K562 (cell line): Measurements from ENCODE around the gene FBXW9. TPM values are rescaled to one million over a fixed set of nuclear protein-coding genes. Genes with fewer than 3 reads are reported as not detected.
A peak's percentile ranks its signal among the peaks of the same experiment; 100 is the strongest.

ENCODE experiments used
- CTBP1 ChIP-seq: fragments of 450-650 bp; IDR thresholded peaks from 2 replicates; pipeline ENCODE4 v1.6.1; 2016; ENCODE audit warnings: borderline replicate concordance
- ERF ChIP-seq: fragments of 450-650 bp; formaldehyde crosslinking; IDR thresholded peaks from 2 replicates; pipeline ENCODE4 v1.4.0; 2020; ENCODE audit warnings: mild to moderate bottlenecking, mixed read lengths
- MYNN ChIP-seq, 2 experiments: sonication (generic); formaldehyde crosslinking in 1 of 2; IDR thresholded peaks; 2 replicates each; pipeline versions ENCODE4 v1.5.0 to v1.6.1; 2016 to 2020; ENCODE audit warnings: antibody characterized with exemption in 1 of 2, missing genetic modification reagents in 1 of 2
- NFIX ChIP-seq: fragments of 250-450 bp; sonication (Bioruptor Pico); IDR thresholded peaks from 2 replicates; pipeline ENCODE4 v1.4.0; 2020; ENCODE audit warnings: low read depth, mild to moderate bottlenecking, moderate library complexity
- PTRF ChIP-seq: fragments of 450-650 bp; IDR thresholded peaks from 2 replicates; pipeline ENCODE4 v1.6.1; 2016; ENCODE audit warnings: mild to moderate bottlenecking, missing genetic modification characterization, missing compliant biosample characterization
- RNF219 ChIP-seq: fragments of 250-450 bp; sonication (Bioruptor Pico); IDR thresholded peaks from 2 replicates; pipeline ENCODE4 v1.5.0; 2022; ENCODE audit warnings: mild to moderate bottlenecking
- SMARCC2 ChIP-seq: fragments of 450-650 bp; IDR thresholded peaks from 2 replicates; pipeline ENCODE4 v1.6.1; 2017; ENCODE audit warnings: antibody characterized with exemption, moderate library complexity, mild to moderate bottlenecking, low read depth
- TEAD4 ChIP-seq, 2 experiments: sonication (generic) in 1 of 2; formaldehyde crosslinking in 1 of 2; IDR thresholded peaks; 2 replicates each; pipeline versions ENCODE4 v1.6.1 to v1.8.0; 2012 to 2022; ENCODE audit warnings: borderline replicate concordance in 1 of 2, inconsistent platforms in 1 of 2, low read length in 1 of 2, mild to moderate bottlenecking in 1 of 2, missing genetic modification reagents in 1 of 2
- THRA ChIP-seq: fragments of 450-650 bp; IDR thresholded peaks from 2 replicates; pipeline ENCODE4 v1.6.1; 2017; ENCODE audit warnings: mild to moderate bottlenecking, moderate library complexity
- TRIM24 ChIP-seq, 2 experiments: fragments of 450-650 bp; IDR thresholded peaks; 2 replicates each; pipeline ENCODE4 v1.6.1; 2016
- ZBTB49 ChIP-seq: sonication (generic); formaldehyde crosslinking; IDR thresholded peaks from 2 replicates; pipeline ENCODE4 v1.8.0; 2022; ENCODE audit warnings: missing genetic modification reagents, mild to moderate bottlenecking, borderline replicate concordance
- ZFP1 ChIP-seq: fragments of 450-650 bp; formaldehyde crosslinking; IDR thresholded peaks from 2 replicates; pipeline ENCODE4 v1.4.0; 2020; ENCODE audit warnings: mild to moderate bottlenecking, mixed read lengths
- ZNF395 ChIP-seq: fragments of 200-800 bp; sonication (Bioruptor generic); IDR thresholded peaks from 2 replicates; pipeline ENCODE4 v1.6.1; 2017; ENCODE audit warnings: missing genetic modification characterization, missing compliant biosample characterization
- ZNF511 ChIP-seq: sonication (generic); formaldehyde crosslinking; IDR thresholded peaks from 2 replicates; pipeline ENCODE4 v1.8.0; 2022; ENCODE audit warnings: mild to moderate bottlenecking, missing genetic modification reagents
- polyA plus RNA-seq, 8 experiments: library from polyadenylated mRNA; depleted of rRNA in 4 of 8; stranded (reverse) in 5 of 8; unstranded in 3 of 8; fragments of >200 nt; fragmentation: Nextera tagmentation in 2 of 8; fragmentation: Illumina TruSeq in 1 of 8; extraction: Ambion mirVana in 2 of 8; extraction: Trizol in 1 of 8; gene quantifications; 2 replicates each; pipeline versions ENCODE4 v1.2.1 to v1.2.3, GENCODE V29; 2011 to 2014; ENCODE audit warnings: inconsistent platforms in 1 of 8, missing spikeins in 1 of 8
- total RNA-seq, 7 experiments: library from RNA; depleted of rRNA in 6 of 7; stranded (reverse); fragments of >200 nt in 6 of 7; fragmentation: Illumina TruSeq in 2 of 7; extraction: Trizol in 2 of 7; gene quantifications; 2 replicates each; pipeline versions ENCODE4 v1.2.1 to v1.2.3, GENCODE V29; 2011 to 2021; ENCODE audit warnings: low replicate concordance in 1 of 7
- TF ChIP-seq, protein P1 (sequence below): IDR thresholded peaks from 2 replicates; pipeline ENCODE4 v1.6.1; 2014; ENCODE audit warnings: antibody characterized with exemption

The FBXW9 gene
- total and polyA plus RNA-seq, 9 of the 15 experiments (the other 6 are each of a cell fraction or from before 2014, with no cell fraction given), result 0.23 to 21.7 (median 6.2) TPM

DNA sequence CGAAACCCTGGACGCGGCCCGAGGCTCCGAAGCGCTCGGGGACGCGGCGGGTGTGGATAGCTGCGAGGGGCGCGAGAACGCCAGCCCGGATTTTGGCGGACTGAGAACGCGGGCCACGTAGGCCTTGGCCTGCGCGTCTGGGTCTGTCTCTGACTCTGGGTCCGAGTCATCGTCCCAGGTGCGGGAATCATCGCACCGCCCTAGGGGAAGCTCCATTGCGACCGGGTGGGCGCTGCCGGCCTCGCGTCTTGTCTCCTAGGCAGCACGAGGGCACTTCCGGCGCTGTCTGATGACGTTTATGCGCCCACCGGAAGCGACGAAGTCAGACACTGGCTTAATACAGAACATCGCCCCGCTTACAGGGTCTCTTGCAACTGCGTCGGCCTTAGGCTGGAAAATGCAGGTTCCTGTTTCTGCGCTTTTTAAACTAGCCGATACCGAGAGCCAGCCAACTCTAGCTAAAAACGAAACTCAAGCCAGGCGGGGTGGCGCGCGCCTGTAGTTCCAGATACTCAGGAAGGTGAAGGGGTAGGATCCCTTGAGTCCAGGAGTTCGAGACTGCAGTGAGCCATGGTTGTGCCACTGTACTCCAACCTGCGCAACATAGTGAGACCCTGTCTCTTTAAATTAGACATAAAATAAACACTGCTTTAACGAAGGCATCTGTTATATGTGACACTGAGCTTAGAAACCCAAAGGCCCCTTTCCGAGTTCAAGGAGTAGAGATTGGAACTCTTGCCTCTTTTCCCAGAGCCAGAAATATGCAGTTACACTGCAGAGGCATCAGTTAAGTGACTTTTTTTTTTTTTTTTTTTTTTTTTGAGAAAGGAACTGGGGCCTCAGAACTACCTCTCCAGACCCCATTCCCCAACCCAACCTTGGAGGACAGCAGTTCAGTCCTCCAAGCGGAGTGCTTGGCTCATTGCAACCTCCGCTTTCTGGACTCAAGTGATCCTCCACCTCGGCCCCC, at the start of gene FBXW9 (continued):
- TF ChIP-seq TEAD4 (IDR thresholded peaks at IDR 0.05; ENCODE audit: low read length) (no peak), TEAD4 (CRISPR knock-in tag; IDR thresholded peaks at IDR 0.05; ENCODE audit: borderline replicate concordance) (no peak), SMARCC2 (no peak), TRIM24 (IDR thresholded peaks at IDR 0.05) (no peak), ZBTB49 (CRISPR knock-in tag) (no peak), ZNF511 (CRISPR knock-in tag) (no peak), THRA (no peak), ERF (CRISPR knock-in tag) (no peak), ZNF395 (peak; percentile 60; the same call in 1 of the 2 replicates), PTRF (no peak), NFIX (no peak), MYNN (IDR thresholded peaks at IDR 0.05) (0 out of 2 replicates have a peak, but pooled peaks have one; percentile 35), MYNN (CRISPR knock-in tag; IDR thresholded peaks at IDR 0.05) (no peak), CTBP1 (peak; percentile 23; the same call in 1 of the 2 replicates), ZFP1 (no peak), RNF219 (no peak)
- TF ChIP-seq, protein P1, sequence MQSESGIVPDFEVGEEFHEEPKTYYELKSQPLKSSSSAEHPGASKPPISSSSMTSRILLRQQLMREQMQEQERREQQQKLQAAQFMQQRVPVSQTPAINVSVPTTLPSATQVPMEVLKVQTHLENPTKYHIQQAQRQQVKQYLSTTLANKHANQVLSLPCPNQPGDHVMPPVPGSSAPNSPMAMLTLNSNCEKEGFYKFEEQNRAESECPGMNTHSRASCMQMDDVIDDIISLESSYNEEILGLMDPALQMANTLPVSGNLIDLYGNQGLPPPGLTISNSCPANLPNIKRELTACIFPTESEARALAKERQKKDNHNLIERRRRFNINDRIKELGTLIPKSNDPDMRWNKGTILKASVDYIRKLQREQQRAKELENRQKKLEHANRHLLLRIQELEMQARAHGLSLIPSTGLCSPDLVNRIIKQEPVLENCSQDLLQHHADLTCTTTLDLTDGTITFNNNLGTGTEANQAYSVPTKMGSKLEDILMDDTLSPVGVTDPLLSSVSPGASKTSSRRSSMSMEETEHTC, result no peak
